NCI-H1436 treated with DMSO at 0.1 percent for 48 hours (cell line): ENCODE data around the gene TNFRSF6B.
"Not testable (repeated sequence)": the region's sequence is repeated elsewhere in the genome, so short reads cannot be mapped to it uniquely, and the experiment has no call there.

Experiments used
- DNase-seq: peaks from one replicate; lab custom pipeline; 2025; lab: John Stamatoyannopoulos, UW

TNFRSF6B gene

GRCh38 chr20:63662813-63663189 lies 33.7 kb upstream of the TNFRSF6B start:
- no peak for DNase-seq

GRCh38 chr20:63663332-63664066 lies 33.0 kb upstream of the TNFRSF6B start:
- no peak for DNase-seq

GRCh38 chr20:63664143-63664851 lies 32.2 kb upstream of the TNFRSF6B start:
- no peak for DNase-seq

- DNase-seq, result no peak
Observed at GRCh38 chr20:63664861-63665594, 31.4 kb upstream of the TNFRSF6B start.

- DNase-seq, result no peak
Observed at GRCh38 chr20:63665708-63666107, 30.7 kb upstream of the TNFRSF6B start.

- no peak for DNase-seq
Observed at GRCh38 chr20:63667858-63668257, 28.6 kb upstream of the TNFRSF6B start.

- no peak for DNase-seq
Observed at GRCh38 chr20:63668351-63668750, 28.1 kb upstream of the TNFRSF6B start.

GRCh38 chr20:63671695-63672094 lies 24.8 kb upstream of the TNFRSF6B start:
- not testable (repeated sequence) for DNase-seq

- no peak for DNase-seq
Observed at GRCh38 chr20:63672666-63673065, 23.8 kb upstream of the TNFRSF6B start.

GRCh38 chr20:63673951-63674350 lies 22.5 kb upstream of the TNFRSF6B start:
- no peak for DNase-seq

GRCh38 chr20:63675681-63676368 lies 20.6 kb upstream of the TNFRSF6B start:
- DNase-seq, result no peak

GRCh38 chr20:63678071-63678470 lies 18.4 kb upstream of the TNFRSF6B start:
- no peak for DNase-seq

GRCh38 chr20:63678667-63679465 lies 17.6 kb upstream of the TNFRSF6B start:
- DNase-seq, result no peak

GRCh38 chr20:63679799-63680305 lies 16.6 kb upstream of the TNFRSF6B start:
- DNase-seq, result no peak

- no peak for DNase-seq
Observed at GRCh38 chr20:63680427-63680826, 16.0 kb upstream of the TNFRSF6B start.

- DNase-seq, result no peak
Observed at GRCh38 chr20:63680857-63681608, 15.4 kb upstream of the TNFRSF6B start.

GRCh38 chr20:63681609-63682142 lies 14.8 kb upstream of the TNFRSF6B start:
- no peak for DNase-seq

GRCh38 chr20:63682384-63683139 lies 13.9 kb upstream of the TNFRSF6B start:
- no peak for DNase-seq

- no peak for DNase-seq
Observed at GRCh38 chr20:63685269-63686026, 11.0 kb upstream of the TNFRSF6B start.
